Transverse colon (tissue), 4 donors: ENCODE measurements around the gene CTBP2.

Source experiments
- CTCF ChIP-seq, 5 experiments: fragments of 200-600 bp in 3 of 5; fragments of 450-650 bp in 2 of 5; sonication (generic) in 3 of 5; IDR thresholded peaks; 1 replicate in 2 of 5; 2 replicates in 3 of 5; pipeline ENCODE4 v1.5.1; 2016 to 2017; ENCODE audit warnings: antibody characterized with exemption in 5 of 5, inconsistent platforms in 3 of 5, mild to moderate bottlenecking in 2 of 5, moderate library complexity in 1 of 5
- EP300 ChIP-seq: sonication (generic); formaldehyde crosslinking; IDR thresholded peaks from one replicate; pipeline ENCODE4 v1.6.1; 2017; ENCODE audit warnings: antibody characterized with exemption, low read depth
- POLR2A ChIP-seq: fragments of 450-650 bp; IDR thresholded peaks from one replicate; pipeline ENCODE4 v1.6.1; 2016; ENCODE audit warnings: antibody characterized with exemption, mild to moderate bottlenecking, moderate library complexity
- POLR2AphosphoS5 ChIP-seq, 3 donors: sonication (generic); formaldehyde crosslinking; IDR thresholded peaks; one replicate each; pipeline ENCODE4 v1.6.1; 2016; ENCODE audit warnings: antibody characterized with exemption in 3 of 3

- TF ChIP-seq POLR2A (no peak), POLR2AphosphoS5 (IDR thresholded peaks at IDR 0.05) (no peak), CTCF (IDR thresholded peaks at IDR 0.05) (no peak), EP300 (no peak)
Observed at GRCh38 chr10:125153703-125154490, 6.5 kb downstream of the CTBP2 start.
